Suppressor macrophage treated with lipopolysaccharide for 1 hour (primary cell): ENCODE results near the gene STARD9.
A peak's percentile ranks its signal among the peaks of the same experiment; 100 is the strongest.

Experiments used
- DNase-seq, 3 donors: peaks; one replicate each; pipeline ENCODE4 v3.0.0-alpha.2; 2020 to 2022

Gene STARD9

DNA sequence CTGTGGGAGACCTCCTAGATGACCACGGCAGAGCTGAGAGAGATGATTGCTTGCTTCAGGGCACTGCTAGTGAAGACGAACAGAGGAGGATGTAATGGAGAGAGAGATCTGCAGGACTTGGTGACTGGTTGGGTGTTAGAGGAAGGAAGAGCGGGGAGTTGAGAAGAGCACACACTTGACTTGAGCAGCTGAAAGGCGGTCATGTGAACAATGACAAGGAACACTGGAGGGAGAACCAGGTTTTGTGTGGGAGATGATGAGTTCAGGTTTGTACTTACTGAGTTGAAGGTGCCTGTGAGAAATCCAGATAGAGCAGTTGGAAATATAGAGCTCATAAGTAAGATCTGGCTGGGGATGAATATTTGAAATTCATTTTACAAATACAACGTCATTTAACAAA lies 121.2 kb downstream of the STARD9 start:
- no peak for DNase-seq

DNA sequence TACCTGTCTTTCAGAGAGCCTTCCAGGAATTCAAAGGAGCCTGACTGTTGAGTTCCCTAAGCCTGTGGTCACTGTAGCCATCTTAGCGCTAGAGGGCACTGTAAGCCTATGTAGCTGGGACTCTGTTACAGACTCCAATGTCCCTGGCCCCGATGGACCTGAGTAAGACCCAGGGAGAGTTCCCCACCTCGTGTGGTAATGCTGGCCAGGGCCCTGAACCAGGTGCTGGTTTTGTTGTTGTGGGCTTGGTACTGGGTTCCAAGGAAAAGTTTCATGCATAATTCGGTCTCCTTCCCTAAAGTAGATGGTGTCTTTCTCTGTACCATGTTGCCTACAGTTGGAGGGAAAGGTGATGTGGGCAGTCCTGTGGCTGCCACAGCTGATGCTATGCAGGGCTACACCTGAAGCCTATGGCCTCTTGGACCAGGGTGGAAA lies 129.1 kb downstream of the STARD9 start:
- peak; percentile 75 to 82 (median 78) for DNase-seq

DNA sequence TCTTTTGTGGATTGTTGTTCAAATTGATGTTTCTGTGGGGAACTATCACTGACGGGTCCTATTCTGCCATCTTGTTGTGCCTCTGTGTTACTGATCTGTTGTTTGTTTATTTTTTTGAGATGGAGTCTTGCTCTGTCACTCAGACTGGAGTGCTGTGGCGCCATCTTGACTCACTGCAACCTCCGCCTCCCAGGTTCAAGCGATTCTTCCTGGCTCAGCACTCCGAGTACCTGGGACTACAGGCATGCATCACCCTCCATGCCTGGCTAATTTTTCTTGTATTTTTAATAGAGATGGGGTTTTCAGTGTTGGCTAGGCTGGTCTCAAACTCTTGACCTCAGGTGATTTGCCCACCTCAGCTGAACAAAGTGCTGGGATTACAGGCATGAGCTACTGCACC lies 129.9 kb downstream of the STARD9 start:
- no peak for DNase-seq

DNA sequence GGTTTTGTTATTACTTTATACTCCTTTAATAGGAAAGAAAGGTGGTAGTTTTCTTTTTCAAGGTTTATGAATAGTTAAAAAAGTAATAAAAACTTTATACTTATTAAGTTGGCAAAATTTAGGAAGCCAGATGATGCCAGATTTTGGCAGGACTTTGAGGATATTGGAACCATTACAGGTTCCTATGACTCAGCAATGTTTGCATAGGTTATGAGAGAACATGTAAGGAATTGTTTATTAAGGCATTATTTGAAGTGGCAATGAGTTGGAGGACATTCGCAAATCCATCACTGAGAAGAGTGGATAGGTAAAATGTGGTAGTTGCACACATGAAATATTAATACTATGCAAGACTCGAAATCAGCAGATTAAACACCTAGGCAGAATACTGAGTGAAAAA lies 131.7 kb downstream of the STARD9 start:
- DNase-seq, result no peak

DNA sequence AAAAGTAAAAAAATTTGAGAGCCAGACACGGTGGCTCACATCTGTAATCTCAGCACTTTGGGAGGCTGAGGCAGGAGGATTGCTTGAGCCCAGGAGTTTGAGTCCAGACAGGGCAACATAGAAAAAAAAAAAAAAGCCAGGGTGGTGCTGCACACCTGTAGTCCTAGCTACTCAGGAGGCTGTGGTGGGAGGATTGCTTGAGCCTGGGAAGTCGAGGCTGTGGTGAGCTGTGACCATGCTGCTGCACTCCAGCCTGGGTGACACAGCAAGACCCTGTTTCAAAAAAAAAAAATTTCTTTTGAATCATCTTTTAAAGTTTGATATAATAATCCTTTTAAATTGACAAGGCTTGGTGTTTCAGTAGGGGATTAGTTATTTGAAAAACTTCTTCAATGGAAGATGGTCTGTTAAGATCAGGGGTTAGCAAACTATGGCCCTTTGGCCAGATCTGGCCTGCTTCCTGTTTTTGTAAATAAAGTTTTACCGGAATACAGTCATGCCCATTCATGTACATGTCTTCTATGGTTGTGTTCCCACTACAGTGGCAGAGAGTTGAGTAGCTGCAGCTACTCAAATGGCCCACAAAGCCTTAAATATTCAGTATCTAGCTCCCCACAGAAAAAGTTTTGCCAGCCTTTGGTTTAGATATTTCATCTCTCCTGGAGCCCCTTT lies 132.6 kb downstream of the STARD9 start:
- peak in 1 of 3 donors; percentile 4 for DNase-seq

DNA sequence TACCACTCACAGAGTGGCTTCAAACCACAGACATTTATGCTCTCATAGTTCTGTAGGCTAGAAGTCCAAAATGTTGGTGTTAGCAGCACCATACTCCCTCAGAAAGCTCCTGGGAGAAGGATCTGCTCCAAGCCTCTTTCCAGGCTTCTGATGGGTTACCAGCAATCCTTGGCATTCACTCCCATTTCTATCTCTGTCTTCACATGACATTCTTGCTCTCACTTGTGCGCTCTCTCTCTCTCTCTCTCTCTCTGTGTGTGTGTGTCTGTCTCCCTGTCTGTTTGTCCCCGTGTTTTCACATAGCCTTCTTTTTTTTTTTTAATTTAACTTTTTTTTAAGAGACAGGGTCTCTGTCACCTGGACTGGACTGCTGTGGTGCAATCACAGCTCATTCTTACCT lies 135.3 kb downstream of the STARD9 start:
- DNase-seq, result no peak

DNA sequence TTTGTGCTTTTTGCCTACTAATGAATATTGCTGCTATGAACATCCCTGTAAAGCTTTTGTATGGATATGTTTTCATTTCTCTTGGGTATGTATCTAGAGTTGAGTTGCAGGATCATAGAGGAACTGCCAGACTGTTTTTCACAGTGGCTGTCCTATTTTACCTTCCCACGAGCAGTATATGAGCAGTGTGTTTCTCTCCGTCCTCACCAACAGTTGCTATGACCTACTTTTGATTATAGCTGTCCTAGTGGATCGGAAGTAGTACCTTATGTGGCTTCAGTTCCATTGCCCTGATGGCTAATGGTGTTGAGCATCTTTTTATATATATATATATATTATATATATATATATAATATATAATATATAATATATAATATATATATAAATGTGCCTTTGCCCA lies 136.3 kb downstream of the STARD9 start:
- DNase-seq, result no peak

DNA sequence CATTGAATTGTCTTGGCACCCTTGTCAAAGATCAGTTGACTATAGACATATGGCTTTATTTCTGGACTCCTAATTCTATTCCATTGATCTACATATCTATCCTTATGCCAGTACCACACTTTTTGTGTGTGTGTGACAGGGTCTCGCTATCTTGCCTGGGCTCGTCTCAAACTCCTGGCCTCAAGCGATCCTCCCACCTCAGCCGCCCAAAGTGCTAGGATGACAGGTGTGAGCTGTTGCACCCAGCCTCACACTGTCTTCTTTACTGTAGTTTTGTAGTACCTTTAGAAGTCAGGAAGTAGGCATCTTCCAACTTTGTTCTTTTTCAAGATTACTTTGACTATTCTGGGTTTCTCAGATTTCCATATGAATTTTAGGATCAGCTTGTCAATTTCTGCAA lies 137.2 kb downstream of the STARD9 start:
- DNase-seq, result no peak

DNA sequence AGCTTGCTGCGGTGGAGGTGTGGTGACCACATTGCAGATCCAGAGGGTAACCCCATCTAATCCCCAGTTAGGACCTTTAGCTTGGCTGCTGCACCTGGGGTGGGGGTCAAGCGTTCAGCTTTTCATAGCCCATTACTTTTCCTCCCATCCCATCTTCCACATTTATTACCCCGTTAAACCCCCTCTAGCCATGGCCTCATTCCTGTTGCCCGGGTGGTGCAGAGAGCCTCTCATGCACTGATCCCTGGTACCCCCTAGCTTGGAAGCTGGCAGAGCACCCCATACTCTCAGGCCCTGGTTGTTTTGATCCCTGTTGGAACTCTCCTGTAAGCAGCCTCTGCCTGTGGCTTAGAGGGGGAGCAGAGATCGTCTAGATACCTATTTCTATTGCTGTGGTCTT lies 140.7 kb downstream of the STARD9 start:
- DNase-seq, result no peak

DNA sequence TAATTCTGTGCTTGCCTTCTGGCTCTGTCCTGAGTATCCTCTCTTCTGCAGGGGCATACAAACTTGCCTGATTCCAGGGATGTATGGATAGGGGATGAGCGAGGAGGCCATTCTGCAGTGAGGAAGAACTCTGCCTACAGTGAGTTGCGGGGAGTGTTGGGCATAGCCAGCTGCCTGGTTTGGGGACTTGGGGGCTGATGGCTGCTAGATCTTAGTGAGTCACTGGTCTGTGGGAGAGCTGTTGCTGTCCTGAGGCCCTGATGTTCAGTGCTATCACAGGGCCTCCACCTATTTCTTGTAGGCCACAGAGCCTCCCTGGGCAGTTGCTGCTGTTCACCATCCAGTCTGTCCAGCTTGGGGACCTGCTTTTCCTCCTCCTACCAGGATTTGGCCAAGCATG lies 141.2 kb downstream of the STARD9 start:
- no peak for DNase-seq

DNA sequence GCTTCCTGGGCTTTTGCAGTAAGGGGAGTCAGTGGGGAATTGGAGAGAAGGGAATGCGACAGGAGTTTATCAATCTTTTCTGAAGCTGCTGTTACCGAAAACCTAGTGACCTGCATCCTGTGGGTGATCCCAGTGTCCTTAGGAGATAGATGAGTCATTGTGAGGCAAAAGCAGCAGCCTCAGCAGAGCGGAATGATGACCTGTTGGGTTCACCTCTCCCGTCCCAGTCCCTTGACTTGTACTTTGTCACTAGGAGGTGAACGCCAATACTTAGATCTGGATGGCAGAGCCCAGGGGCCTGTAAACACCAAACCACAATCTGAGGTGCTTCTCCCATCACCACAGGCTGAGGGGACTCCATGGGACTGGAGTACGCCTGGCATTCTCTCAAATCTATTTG lies 143.6 kb downstream of the STARD9 start:
- DNase-seq, result no peak

DNA sequence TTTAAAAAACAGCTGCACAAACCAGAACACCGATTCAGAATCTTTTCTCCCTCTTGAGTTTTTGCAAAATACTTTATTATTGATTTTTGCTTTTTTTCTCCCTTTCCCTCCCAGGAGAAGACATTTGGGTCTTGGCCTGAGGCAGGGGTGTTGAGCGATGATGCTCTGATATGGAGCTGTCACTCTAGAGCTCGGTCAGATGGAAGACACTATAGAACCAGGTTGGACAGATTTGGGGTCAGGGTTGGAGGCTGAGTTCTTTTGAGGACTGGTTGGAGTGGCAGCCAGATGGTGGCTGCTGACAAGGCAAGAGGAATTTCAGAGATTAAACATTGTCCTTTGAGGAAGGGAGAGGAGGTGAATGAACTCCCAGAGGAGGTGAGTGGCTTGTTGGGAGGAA lies 144.7 kb downstream of the STARD9 start:
- DNase-seq, result no peak

DNA sequence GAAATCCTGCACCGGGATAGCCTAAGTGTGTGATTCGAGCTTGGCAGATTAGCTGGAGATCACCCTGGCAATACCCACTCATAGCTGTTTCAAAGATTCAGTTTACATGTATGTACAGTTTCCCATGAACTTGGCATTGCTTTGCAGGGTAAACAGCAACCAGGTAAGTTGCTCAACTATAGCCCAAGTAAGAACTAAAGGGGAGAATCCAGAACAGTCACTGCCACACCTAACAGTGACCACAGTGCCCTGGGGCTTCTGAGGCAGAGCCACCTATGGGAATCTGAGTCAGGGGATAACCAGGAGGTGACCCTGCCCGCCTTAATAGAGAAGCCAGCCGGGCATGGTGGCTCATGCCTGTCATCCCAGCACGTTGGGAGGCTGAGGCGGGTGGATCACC lies 145.6 kb downstream of the STARD9 start:
- no peak for DNase-seq

DNA sequence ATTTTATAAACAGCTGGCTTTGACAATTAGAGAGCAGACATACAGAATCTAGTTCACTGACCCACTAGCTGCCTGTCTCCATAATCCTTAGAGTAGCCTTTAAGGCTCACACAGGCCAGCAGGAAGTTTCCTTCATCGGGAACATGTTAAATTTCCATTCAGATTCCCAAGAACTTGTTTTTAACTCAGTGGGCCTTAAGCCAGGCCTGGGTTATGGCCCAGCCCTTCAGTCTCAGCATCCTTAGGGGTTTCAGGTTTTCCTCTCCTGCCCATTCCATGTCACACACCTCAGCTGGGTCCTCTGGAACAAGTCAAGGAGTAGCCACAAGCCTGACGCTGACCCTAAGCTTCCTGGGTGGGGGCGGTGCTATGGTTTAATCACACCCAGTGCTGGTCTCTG lies 146.5 kb downstream of the STARD9 start:
- DNase-seq, result no peak

DNA sequence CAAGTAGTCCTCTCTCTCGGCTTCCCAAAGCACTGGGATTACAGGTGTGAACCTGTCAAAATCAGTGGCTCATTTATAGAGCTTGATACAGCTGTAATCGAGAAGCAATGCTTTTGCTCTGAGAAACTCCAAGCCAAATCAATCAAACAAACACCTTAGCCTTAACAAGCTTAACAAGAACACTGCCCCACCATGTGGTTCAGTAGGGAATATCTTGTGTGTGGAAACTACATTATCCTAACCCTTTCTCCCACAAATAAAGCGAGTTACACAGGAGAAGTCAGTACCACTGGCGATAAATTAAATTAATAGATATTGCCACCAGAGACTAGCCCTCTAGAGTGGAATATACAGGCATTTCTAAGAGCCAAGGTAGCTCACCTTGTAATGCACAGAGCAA lies 147.7 kb downstream of the STARD9 start:
- DNase-seq, result no peak

DNA sequence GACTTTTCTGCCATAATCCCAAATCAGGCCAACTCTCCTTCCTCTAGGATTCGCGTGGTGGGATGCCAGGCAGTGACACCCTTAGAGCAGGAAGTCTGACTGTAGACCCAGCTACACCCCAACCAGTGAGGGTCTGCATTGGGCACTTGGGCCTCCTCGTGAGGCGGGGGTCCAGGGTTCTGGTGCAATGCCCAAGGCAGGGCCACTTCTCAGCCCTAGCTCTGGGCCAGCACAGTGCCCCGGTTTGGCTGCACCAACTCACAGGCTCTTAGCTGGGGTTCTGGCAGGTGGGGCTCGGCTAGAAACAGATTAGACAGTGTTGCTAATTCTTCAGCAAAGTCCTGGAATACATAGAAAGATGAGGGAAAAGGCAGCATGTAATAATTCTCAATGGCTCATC lies 148.9 kb downstream of the STARD9 start:
- DNase-seq, result no peak

DNA sequence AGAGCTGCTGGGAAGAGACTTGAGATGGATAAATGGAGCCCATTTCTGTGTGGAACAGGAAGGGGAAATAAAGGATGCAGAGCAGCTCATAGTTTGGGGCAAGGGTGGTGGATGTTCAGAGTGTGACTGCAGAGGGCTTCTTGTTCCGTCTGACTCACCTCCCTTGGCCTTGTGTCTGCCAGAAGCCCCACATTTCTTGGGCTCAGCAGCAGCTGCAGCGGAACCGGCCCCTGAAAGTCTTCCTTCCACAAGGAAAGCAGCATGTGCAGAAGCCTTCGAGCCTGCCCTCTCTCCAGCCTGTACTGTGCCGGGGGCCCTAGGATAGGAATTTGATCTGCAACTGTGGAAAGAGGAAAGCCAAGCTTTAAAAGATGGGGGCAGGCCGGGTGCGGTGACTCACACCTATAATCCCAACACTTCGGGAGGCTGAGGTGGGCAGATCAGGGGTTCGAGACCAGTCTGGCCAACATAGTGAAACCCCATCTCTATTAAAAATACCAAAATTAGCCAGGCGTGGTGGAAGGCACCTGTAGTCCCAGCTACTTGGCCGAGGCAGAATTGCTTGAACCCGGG lies 150.0 kb downstream of the STARD9 start:
- no peak for DNase-seq

DNA sequence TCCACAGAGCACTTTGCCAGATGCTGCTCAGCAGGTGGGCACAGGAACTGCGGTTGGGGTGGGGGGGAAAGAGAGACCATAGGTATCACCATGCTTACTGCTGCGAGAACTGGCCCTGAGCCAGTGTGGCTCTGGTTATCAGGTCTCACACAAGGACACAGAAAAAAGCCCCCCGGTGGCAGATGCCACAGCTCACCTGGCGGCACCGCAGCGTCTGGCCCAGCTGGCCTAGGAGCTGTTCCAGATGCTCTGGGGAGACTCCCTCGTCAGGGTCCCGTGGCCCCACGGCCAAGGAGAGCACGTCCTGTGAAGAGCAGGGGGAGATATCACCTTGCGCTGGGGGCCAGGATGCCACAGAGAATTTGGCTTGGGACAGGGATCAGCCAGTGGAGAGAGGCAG lies 150.7 kb downstream of the STARD9 start:
- DNase-seq, result no peak

DNA sequence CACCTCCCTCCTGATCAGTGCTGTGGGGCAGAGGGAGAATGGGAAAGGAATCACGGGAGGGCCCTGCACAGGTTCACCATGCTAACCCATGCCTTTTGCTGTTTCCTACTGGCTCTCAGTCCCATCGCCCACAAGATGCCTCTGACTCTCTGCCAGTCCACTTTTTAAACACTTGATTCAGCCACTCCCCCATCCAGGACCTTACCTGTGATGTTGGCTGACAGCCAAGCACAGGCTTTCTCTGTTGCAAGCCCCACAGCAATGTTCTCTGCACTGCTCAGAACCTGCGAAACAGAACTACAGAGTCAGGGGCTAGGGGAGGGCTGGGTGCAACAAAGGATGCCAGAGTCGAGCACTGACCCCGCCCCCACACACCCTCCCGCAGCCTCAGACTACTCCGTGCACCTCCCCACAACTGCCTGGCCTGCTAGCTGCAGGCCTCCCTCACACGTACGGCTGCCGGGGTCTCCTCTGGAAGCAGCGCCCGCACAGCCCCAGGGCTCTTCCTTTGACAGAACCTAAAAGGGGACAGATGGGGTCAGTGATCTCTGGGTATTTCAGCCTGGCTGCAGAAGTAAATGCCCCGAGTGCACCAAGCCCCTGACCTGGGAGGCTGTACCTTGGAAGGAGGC lies 152.5 kb downstream of the STARD9 start:
- DNase-seq, result no peak

DNA sequence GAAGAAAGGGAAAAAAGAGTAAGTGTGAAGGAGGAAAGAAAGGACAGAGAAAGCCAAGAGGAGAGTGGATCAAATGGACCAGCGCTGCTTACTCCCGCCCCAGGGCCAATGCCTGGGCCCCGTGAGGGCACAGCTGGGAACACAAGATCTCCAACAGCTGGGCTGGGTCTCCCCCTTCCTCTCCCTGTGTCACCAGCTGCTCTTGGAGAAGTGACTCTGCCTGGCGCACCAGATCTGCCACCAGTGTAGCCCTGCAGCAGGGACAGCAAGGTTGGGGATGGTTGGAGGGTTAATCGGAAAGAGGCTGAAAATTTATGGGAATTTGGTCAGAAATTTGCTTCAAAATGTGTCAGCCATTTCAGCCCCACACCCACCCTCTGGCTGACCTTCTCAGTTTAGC lies 153.2 kb downstream of the STARD9 start:
- DNase-seq, result no peak

DNA sequence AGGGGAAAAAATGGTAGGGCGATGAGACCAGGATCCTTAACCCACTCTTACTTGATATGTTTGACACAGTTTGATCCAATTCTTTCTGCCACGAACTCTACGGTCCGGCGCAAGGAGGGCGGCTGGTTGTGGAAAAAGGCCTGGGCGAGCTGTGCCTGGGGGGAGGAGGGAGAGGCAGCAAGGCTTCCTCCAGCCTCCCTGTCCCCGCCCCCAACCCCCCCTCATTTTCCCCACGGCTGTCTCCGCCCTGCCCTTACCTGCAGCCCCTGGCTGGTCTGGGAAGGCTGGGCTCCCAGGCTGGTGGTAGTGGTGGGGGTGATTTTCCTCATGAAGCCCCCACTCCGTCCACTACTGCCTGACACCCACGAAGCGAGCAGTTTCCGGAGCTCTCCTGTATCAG lies 153.6 kb downstream of the STARD9 start:
- DNase-seq, result no peak

DNA sequence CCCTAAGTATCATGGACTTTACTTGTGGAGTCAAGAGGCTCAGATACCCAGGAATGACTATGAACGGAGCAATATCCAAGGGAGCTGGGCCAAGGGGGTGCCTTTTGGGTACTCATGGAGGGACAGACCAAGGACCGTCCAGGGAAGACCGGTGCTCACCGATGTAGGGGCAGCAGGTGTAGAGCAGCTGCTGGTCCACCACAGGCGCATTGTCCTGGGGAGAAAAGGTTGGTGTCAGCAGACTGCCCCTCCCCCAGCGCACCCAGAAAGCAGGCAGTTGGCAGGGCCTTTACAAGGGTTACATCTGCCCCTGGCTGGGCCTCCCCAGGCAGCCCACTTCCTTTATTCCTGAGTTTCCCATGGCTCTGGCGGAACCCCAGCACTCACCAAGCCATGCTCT lies 154.0 kb downstream of the STARD9 start:
- no peak for DNase-seq

DNA sequence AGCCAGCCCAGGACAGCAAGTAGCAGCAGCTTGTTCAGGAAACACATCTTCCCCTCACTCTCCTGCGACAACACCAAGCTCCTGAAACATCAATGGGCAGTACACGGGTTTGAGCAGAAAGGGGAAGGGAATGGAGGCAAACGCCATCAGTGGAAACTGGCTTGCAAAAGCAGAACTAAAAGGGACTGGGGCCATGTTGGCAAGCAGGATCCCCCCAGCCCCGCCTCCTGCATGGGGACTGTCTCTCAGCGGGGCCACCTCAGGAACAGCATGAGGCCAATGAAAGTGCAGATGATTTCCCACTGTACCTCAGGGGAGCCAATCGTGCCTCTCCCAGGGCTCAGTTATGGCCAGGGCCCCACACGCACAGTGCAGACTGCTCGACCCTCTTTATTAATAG lies 154.7 kb downstream of the STARD9 start:
- no peak for DNase-seq

DNA sequence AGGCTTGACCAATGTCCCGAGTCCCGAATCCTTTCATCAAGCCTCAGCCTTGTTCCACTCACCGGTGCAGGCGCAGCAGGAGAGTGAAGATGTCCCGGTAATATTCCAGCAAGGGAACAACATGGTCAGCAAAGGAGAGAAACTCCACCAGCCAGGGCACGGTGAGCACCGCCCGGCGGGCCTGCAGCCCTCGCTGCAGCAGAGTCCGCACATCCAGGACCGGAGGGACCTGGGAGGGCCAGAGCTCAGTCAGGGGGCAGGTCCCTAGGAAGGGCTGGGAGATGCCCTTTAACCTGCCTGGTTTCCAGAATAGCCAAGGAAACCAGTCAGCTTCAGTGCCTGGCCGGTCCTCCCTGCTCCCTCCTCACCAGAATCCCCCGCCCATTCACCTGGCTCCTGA lies 155.1 kb downstream of the STARD9 start:
- DNase-seq, result no peak

DNA sequence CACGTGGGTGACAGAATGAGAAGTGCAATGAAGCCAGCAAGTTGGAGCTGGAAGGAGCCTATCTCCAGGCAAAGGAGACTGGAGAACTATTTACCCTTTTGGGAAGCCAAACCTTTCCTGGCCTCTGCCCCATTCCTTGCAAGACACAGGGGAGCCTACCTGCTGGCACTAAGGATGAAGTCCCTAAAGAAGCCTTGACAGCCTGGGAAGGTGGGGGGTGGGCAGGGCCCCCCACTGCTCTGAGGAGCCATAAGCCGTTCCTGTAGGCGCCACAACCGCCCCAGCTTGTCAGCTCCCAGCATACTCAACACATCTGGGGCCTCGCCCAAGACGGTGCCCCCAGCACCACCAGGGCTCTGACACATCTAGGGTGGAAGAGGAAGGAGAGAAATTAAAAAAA lies 156.1 kb downstream of the STARD9 start:
- no peak for DNase-seq
